Neural cell (in vitro differentiated cells): ENCODE data around the gene GZMM.

Experiments
- EP300 ChIP-seq: fragments of 450-650 bp; conservative IDR thresholded peaks from 2 replicates; pipeline ENCODE4 v1.6.1; 2014; ENCODE audit warnings: antibody characterized with exemption, mild to moderate bottlenecking, moderate library complexity; ENCODE audit not compliant: poor library complexity, severe bottlenecking
- POLR2AphosphoS5 ChIP-seq: IDR thresholded peaks from 2 replicates; pipeline ENCODE4 v1.6.1; 2012
- REST ChIP-seq: IDR thresholded peaks from 2 replicates; pipeline ENCODE4 v1.6.1; 2012; ENCODE audit warnings: borderline replicate concordance
- TAF1 ChIP-seq: IDR thresholded peaks from 2 replicates; pipeline ENCODE4 v1.6.1; 2012; ENCODE audit warnings: low read depth
- TF ChIP-seq, protein P1 (sequence below): fragments of 450-650 bp; IDR thresholded peaks from 2 replicates; pipeline ENCODE4 v1.5.1; 2014; ENCODE audit warnings: antibody characterized with exemption, mild to moderate bottlenecking, moderate library complexity; ENCODE audit not compliant: poor library complexity, severe bottlenecking

DNA sequence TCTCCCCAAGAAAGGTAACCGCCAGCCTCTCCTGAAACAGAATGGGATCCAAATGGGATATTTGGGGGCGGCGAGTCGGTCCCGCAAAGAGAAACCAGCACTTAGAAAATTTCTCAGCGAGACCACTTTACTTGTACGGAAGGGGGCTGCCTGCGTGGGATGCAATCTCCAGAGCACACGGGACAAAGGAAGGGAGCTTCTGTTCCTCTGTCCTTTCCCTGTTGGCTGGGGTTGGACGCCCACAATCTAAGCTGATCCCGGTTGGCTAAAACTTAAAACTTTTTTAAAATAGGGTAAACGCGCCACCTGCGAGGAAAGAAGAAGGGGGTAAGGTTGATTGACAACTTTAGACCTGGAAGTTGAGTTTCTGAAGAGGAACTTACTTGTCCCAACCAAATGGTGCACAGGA is 27.7 kb downstream of the GZMM start:
- TF ChIP-seq, protein P1, sequence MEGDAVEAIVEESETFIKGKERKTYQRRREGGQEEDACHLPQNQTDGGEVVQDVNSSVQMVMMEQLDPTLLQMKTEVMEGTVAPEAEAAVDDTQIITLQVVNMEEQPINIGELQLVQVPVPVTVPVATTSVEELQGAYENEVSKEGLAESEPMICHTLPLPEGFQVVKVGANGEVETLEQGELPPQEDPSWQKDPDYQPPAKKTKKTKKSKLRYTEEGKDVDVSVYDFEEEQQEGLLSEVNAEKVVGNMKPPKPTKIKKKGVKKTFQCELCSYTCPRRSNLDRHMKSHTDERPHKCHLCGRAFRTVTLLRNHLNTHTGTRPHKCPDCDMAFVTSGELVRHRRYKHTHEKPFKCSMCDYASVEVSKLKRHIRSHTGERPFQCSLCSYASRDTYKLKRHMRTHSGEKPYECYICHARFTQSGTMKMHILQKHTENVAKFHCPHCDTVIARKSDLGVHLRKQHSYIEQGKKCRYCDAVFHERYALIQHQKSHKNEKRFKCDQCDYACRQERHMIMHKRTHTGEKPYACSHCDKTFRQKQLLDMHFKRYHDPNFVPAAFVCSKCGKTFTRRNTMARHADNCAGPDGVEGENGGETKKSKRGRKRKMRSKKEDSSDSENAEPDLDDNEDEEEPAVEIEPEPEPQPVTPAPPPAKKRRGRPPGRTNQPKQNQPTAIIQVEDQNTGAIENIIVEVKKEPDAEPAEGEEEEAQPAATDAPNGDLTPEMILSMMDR = no peak
- TF ChIP-seq POLR2AphosphoS5 (no peak), TAF1 (no peak), EP300 (no peak), REST (no peak)
